HepG2 (cell line): ENCODE results near the gene CHAF1A. TPM values are rescaled to one million over a fixed set of nuclear protein-coding genes. Genes with fewer than 3 reads are reported as not detected.

Experiments used
- DNMT3B ChIP-seq: conservative IDR thresholded peaks from 2 replicates; pipeline ENCODE4 v1.6.1; 2016; ENCODE audit warnings: missing biosample characterization, control low read depth
- GTF2F1 ChIP-seq: fragments of 150-350 bp; IDR thresholded peaks from 2 replicates; pipeline ENCODE4 v1.6.1; 2014; ENCODE audit warnings: low read length
- HNRNPL ChIP-seq: fragments of 200-400 bp; formaldehyde crosslinking; IDR thresholded peaks from 2 replicates; pipeline ENCODE4 v1.6.1; 2017; ENCODE audit warnings: mild to moderate bottlenecking, low read depth, low read length
- IKZF1 ChIP-seq: fragments of 450-650 bp; IDR thresholded peaks from 2 replicates; pipeline ENCODE4 v1.7.1; 2016
- KLF15 ChIP-seq: sonication (generic); formaldehyde crosslinking; IDR thresholded peaks from 2 replicates; pipeline ENCODE4 v1.8.1; 2023; ENCODE audit warnings: borderline replicate concordance, mild to moderate bottlenecking, inconsistent platforms, missing genetic modification reagents, mixed read lengths
- LRRFIP1 ChIP-seq: sonication (generic); formaldehyde crosslinking; conservative IDR thresholded peaks from 2 replicates; pipeline ENCODE4 v1.4.0; 2020; ENCODE audit warnings: missing genetic modification reagents
- MAZ ChIP-seq, 2 experiments: sonication (generic) in 1 of 2; formaldehyde crosslinking in 1 of 2; IDR thresholded peaks; 2 replicates each; pipeline versions ENCODE4 v1.5.0 to v1.6.1; 2012 to 2020; ENCODE audit warnings: low read depth in 2 of 2, mild to moderate bottlenecking in 2 of 2, borderline replicate concordance in 1 of 2, improper control_type of control experiment in 1 of 2, low read length in 1 of 2, missing genetic modification reagents in 1 of 2, moderate library complexity in 1 of 2
- MTA3 ChIP-seq: sonication (generic); formaldehyde crosslinking; IDR thresholded peaks from 2 replicates; pipeline ENCODE4 v1.4.0; 2020; ENCODE audit warnings: missing genetic modification reagents
- MZF1 ChIP-seq: sonication (generic); formaldehyde crosslinking; IDR thresholded peaks from 2 replicates; pipeline ENCODE4 v1.8.1; 2023; ENCODE audit warnings: mild to moderate bottlenecking, missing genetic modification reagents, borderline replicate concordance
- NR2F2 ChIP-seq: IDR thresholded peaks from 2 replicates; pipeline ENCODE4 v1.6.1; 2012; ENCODE audit warnings: low read depth, inconsistent platforms, borderline replicate concordance
- PHF5A ChIP-seq: IDR thresholded peaks from one replicate; pipeline ENCODE4 v1.6.1; 2018; ENCODE audit warnings: low read depth, missing genetic modification reagents; ENCODE audit not compliant: unreplicated experiment
- RFX1 ChIP-seq: fragments of 450-650 bp; IDR thresholded peaks from 2 replicates; pipeline ENCODE4 v1.6.1; 2017
- SOX5 ChIP-seq: IDR thresholded peaks from 2 replicates; pipeline ENCODE4 v1.6.1; 2016; ENCODE audit warnings: borderline replicate concordance
- TCF7 ChIP-seq: sonication (generic); IDR thresholded peaks from 2 replicates; pipeline ENCODE4 v1.6.1; 2016; ENCODE audit warnings: antibody characterized with exemption, low read depth
- TOPORS ChIP-seq: sonication (generic); formaldehyde crosslinking; IDR thresholded peaks from 2 replicates; pipeline ENCODE4 v1.8.0; 2023; ENCODE audit warnings: mild to moderate bottlenecking, missing genetic modification reagents
- XBP1 ChIP-seq: sonication (generic); formaldehyde crosslinking; IDR thresholded peaks from 2 replicates; pipeline ENCODE4 v1.5.0; 2020; ENCODE audit warnings: missing genetic modification reagents
- ZNF101 ChIP-seq: sonication (generic); formaldehyde crosslinking; IDR thresholded peaks from 2 replicates; pipeline ENCODE4 v1.4.0; 2020; ENCODE audit warnings: mild to moderate bottlenecking, low read depth, missing genetic modification reagents, borderline replicate concordance
- ZNF337 ChIP-seq: sonication (generic); formaldehyde crosslinking; IDR thresholded peaks from 2 replicates; pipeline ENCODE4 v1.5.1; 2020; ENCODE audit warnings: missing genetic modification reagents, low read depth, mild to moderate bottlenecking, borderline replicate concordance
- ZNF496 ChIP-seq: sonication (generic); formaldehyde crosslinking; IDR thresholded peaks from 2 replicates; pipeline ENCODE4 v1.8.1; 2023; ENCODE audit warnings: mild to moderate bottlenecking, moderate library complexity, missing genetic modification reagents; ENCODE audit not compliant: insufficient replicate concordance
- ZNF563 ChIP-seq: sonication (generic); formaldehyde crosslinking; IDR thresholded peaks from 2 replicates; pipeline ENCODE4 v1.8.0; 2022; ENCODE audit warnings: mild to moderate bottlenecking, moderate library complexity, missing genetic modification reagents
- ZNF598 ChIP-seq: sonication (generic); formaldehyde crosslinking; IDR thresholded peaks from 2 replicates; pipeline ENCODE4 v1.5.1; 2020; ENCODE audit warnings: mild to moderate bottlenecking, missing genetic modification reagents, borderline replicate concordance
- ZNF609 ChIP-seq: sonication (generic); formaldehyde crosslinking; IDR thresholded peaks from 2 replicates; pipeline ENCODE4 v1.4.0; 2020; ENCODE audit warnings: mild to moderate bottlenecking, missing genetic modification reagents, borderline replicate concordance
- ZNF782 ChIP-seq: sonication (generic); formaldehyde crosslinking; IDR thresholded peaks from 2 replicates; pipeline ENCODE4 v1.4.0; 2020; ENCODE audit warnings: missing genetic modification reagents, mild to moderate bottlenecking, borderline replicate concordance
- polyA plus RNA-seq, 8 experiments: library from polyadenylated mRNA; depleted of rRNA in 3 of 8; stranded (reverse) in 7 of 8; unstranded in 1 of 8; fragments of >200 nt; fragmentation: Illumina TruSeq in 4 of 8; extraction: Trizol in 4 of 8; gene quantifications; 2 replicates each; pipeline versions ENCODE4 v1.2.1 to v1.2.3, GENCODE V29; 2011 to 2016; ENCODE audit warnings: low read depth in 4 of 8, missing spikeins in 1 of 8, mixed read lengths in 1 of 8; ENCODE audit not compliant: insufficient read depth in 1 of 8
- total RNA-seq, 5 experiments: library from RNA; depleted of rRNA; stranded (reverse); fragments of >200 nt; fragmentation: Illumina TruSeq; extraction: Trizol; gene quantifications; 2 replicates each; pipeline ENCODE4 v1.2.3, GENCODE V29; 2016; ENCODE audit warnings: low read depth in 1 of 5

The CHAF1A gene
- total and polyA plus RNA-seq, 2 of the 13 experiments (the other 11 are each of a cell fraction or from before 2014, with no cell fraction given): 11.0 to 34.8 TPM

- TF ChIP-seq MZF1 (CRISPR knock-in tag) (no peak), KLF15 (CRISPR knock-in tag) (no peak), ZNF101 (no peak), DNMT3B (no peak), PHF5A (CRISPR knock-in tag) (peak; percentile 51), SOX5 (peak; percentile 79), NR2F2 (peak; percentile 48; the same call in 1 of the 2 replicates), RFX1 (no peak), MAZ (IDR thresholded peaks at IDR 0.05; ENCODE audit: borderline replicate concordance, low read depth, low read length) (no peak; the same call in 1 of the 2 replicates), MAZ (CRISPR knock-in tag; IDR thresholded peaks at IDR 0.05; ENCODE audit: low read depth) (no peak), ZNF337 (CRISPR knock-in tag) (no peak), TOPORS (no peak), IKZF1 (no peak), TCF7 (peak; percentile 57), ZNF609 (CRISPR knock-in tag) (peak; percentile 63; the same call in 1 of the 2 replicates), ZNF598 (CRISPR knock-in tag) (0 out of 2 replicates have a peak, but pooled peaks have one; percentile 27), GTF2F1 (peak; percentile 46; the same call in 1 of the 2 replicates), HNRNPL (0 out of 2 replicates have a peak, but pooled peaks have one; percentile 32), ZNF496 (no peak), ZNF782 (CRISPR knock-in tag) (peak; percentile 7; the same call in 1 of the 2 replicates), MTA3 (no peak), ZNF563 (no peak), XBP1 (CRISPR knock-in tag) (no peak), LRRFIP1 (CRISPR knock-in tag) (no peak)
Observed at GRCh38 chr19:4390567-4391305, 11.7 kb upstream of the CHAF1A start (continued).
